ENCODE measurements around the gene TSHZ1. TPM values are rescaled to one million over a fixed set of nuclear protein-coding genes. Genes with fewer than 3 reads are reported as not detected.
A peak's percentile ranks its signal among the peaks of the same experiment; 100 is the strongest.
"Not testable (repeated sequence)": the region's sequence is repeated elsewhere in the genome, so short reads cannot be mapped to it uniquely, and the experiment has no call there.

TSHZ1 gene
- total and polyA plus RNA-seq, 3 experiments from 2014 or later: 9.0 to 18.6 (median 17.9) TPM

DNA sequence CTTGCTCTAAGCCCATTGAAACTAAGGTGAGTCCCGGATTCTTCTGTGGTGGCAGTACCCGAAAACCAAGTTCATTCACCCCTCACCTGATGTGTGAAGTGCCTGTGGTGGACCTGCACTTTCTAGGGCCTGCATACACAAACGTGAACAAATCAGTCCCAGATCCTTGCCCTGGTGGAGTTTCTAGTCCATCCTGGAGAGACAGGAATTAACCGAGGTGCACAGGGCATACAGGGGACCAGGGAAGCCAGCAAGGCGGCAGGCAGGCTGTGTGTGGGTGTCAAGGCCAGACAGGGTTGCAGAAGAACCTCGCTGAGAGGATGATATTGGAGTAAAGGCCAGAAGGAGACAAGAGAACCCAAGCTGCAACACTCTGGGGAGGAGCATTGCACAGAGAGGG is 110.8 kb downstream of the TSHZ1 start:
- peaks cover 12 to 14% (median 14%) of the 10 kb centered on the region in 5 donors for H3K9me3 Mint-ChIP-seq

DNA sequence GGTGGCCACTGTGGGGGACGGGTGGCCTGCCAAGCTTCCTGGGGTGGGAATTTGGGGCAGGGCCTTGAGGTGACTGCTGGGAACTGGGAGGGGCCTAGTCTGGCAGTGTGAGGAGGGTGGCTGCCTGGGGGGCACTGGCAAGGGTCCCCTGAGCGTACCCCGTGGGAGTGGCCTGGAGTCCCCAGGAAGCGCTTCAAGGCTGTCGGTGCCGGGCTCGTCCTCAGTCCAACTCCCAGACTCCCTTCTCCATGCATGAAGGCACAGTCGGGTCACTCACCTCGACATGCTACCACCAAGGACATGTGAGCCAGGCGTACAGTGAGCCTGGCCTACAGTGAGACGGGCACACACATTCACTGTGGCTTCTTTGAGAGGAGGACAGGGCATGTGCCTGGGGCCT is 111.6 kb downstream of the TSHZ1 start:
- Mint-ChIP-seq H3K36me3 (peaks cover 2 to 12% (median 2%) of the 10 kb centered on the region in 3 donors), H3K4me1 (no peaks in the 10 kb centered on the region), H3K27me3 (peaks cover 5 to 35% of the 10 kb centered on the region in 2 donors), H3K9me3 (peaks cover 14 to 22% (median 18%) of the 10 kb centered on the region in 5 donors), H3K4me3 (no peak overlapping the region), H3K27ac (no peak overlapping the region)
- H3K9me3 ChIP-seq (ENCODE audit: low read length): no peaks in the 10 kb centered on the region
- H3K27me3 ChIP-seq (ENCODE audit: insufficient read depth, low read length, poor library complexity, severe bottlenecking): no peaks in the 10 kb centered on the region
- ChIA-PET CTCF (no interaction called here), POLR2A (no interaction called here)
- H3K27ac ChIP-seq (ENCODE audit: low read depth, low read length): no peak overlapping the region
- H3K4me3 ChIP-seq (ENCODE audit: low read length): no peak overlapping the region
- DNase-seq: no peak
- H3K4me1 ChIP-seq (ENCODE audit: insufficient read depth, low read length): no peaks in the 10 kb centered on the region
- no peaks in the 10 kb centered on the region for H3K36me3 ChIP-seq (ENCODE audit: insufficient read depth, low read length)

More for the DNA sequence above, 110.8 kb downstream of the TSHZ1 start:
- CTCF ChIA-PET: no interaction called here
- Histone ChIP-seq H3K4me1 (ENCODE audit: insufficient read depth, low read length) (no peaks in the 10 kb centered on the region), H3K4me3 (ENCODE audit: low read length) (no peak overlapping the region), H3K36me3 (ENCODE audit: insufficient read depth, low read length) (no peaks in the 10 kb centered on the region), H3K27me3 (ENCODE audit: insufficient read depth, low read length, poor library complexity, severe bottlenecking) (no peaks in the 10 kb centered on the region), H3K27ac (ENCODE audit: low read depth, low read length) (no peak overlapping the region), H3K9me3 (ENCODE audit: low read length) (no peaks in the 10 kb centered on the region)
- Mint-ChIP-seq H3K4me1 (no peaks in the 10 kb centered on the region), H3K27me3 (peaks cover 5 to 33% of the 10 kb centered on the region in 2 donors), H3K4me3 (no peak overlapping the region), H3K36me3 (peaks cover 0 to 8% (median under 1%) of the 10 kb centered on the region in 3 donors), H3K27ac (no peak overlapping the region)
- POLR2A ChIA-PET: no interaction called here
- DNase-seq: no peak

DNA sequence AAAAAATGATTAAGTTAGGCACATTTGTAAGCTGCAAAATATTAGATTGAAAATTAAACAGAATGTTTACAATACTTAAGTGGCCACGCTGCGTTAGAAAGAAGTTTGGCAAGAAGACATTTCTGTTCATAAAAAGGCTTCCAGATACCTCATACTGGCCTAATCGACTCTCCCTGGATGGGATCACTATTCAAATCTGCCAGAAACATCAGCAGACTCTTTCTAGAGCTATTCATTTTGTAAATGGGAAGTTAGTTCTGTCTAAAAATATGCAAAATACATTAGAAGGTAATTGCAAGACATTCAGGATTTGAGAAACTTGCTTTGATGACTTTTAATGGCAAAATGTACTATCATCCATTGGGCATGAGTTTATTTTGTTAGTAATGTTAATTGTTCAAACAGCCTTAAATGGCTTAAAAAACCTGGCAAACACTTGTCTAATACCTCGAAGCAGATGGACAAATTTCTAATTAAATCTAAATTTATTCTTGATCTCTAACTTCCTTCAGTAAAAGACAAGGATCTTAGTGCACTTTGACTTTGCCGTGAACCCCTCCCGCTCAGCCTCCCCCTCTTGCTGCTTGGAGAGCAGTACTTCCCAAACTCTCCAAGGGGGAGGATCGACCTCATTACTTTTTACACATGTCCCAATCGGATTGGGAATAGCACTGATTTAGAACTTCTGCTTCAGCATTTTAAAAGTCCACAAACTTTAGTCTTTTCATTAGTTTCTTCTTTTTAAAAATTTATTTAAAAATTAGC is 113.4 kb downstream of the TSHZ1 start:
- Mint-ChIP-seq H3K36me3 (peaks cover 2 to 19% (median 2%) of the 10 kb centered on the region in 3 donors), H3K27ac (no peak overlapping the region), H3K4me3 (no peak overlapping the region), H3K9me3 (peaks cover 18 to 31% (median 23%) of the 10 kb centered on the region in 5 donors), H3K27me3 (peaks cover 5 to 24% of the 10 kb centered on the region in 2 donors), H3K4me1 (no peaks in the 10 kb centered on the region)
- ChIA-PET POLR2A (no interaction called here), CTCF (no interaction called here)
- no peaks in the 10 kb centered on the region for H3K36me3 ChIP-seq (ENCODE audit: insufficient read depth, low read length)
- no peaks in the 10 kb centered on the region for H3K9me3 ChIP-seq (ENCODE audit: low read length)
- H3K4me3 ChIP-seq (ENCODE audit: low read length): no peak overlapping the region
- no peak for DNase-seq
- no peaks in the 10 kb centered on the region for H3K4me1 ChIP-seq (ENCODE audit: insufficient read depth, low read length)
- no peak overlapping the region for H3K27ac ChIP-seq (ENCODE audit: low read depth, low read length)
- H3K27me3 ChIP-seq (ENCODE audit: insufficient read depth, low read length, poor library complexity, severe bottlenecking): no peaks in the 10 kb centered on the region

DNA sequence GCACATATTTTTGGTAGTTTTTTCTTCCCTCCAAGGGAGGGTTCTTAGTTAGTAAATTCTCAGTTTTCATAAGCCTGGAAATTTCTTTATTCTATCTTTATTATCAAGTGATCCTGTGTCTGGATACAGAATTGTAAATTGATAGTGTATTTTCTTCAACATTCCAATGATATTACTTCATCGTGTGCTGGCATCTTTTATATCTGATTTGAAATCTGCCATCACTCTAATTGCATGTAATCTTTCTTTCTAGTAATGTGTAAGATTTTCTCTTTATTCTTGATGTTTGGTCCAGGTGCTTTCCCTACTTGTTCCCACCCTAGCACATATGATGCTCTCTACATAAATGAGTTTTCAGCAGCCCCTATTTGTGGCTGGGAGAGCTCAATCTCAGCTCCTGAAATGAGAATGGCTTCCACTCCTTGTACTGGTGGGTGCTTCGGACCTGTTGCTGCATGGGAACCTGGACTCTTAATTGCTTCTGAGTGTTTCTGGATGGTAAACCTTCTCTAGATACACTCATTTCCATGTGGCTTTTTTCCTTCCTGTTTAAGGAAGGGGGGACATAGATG is 114.2 kb downstream of the TSHZ1 start:
- Mint-ChIP-seq H3K9me3 (peaks cover 18 to 31% (median 23%) of the 10 kb centered on the region in 5 donors), H3K27me3 (peaks cover 4 to 22% of the 10 kb centered on the region in 2 donors), H3K4me3 (no peak overlapping the region), H3K27ac (no peak overlapping the region), H3K36me3 (peaks cover 2 to 19% (median 2%) of the 10 kb centered on the region in 3 donors), H3K4me1 (no peaks in the 10 kb centered on the region)
- ChIA-PET CTCF (no interaction called here), POLR2A (no interaction called here)
- H3K4me3 ChIP-seq (ENCODE audit: low read length): no peak overlapping the region
- no peaks in the 10 kb centered on the region for H3K36me3 ChIP-seq (ENCODE audit: insufficient read depth, low read length)
- no peak for DNase-seq
- H3K27ac ChIP-seq (ENCODE audit: low read depth, low read length): no peak overlapping the region
- H3K9me3 ChIP-seq (ENCODE audit: low read length): no peaks in the 10 kb centered on the region
- no peaks in the 10 kb centered on the region for H3K27me3 ChIP-seq (ENCODE audit: insufficient read depth, low read length, poor library complexity, severe bottlenecking)
- no peaks in the 10 kb centered on the region for H3K4me1 ChIP-seq (ENCODE audit: insufficient read depth, low read length)

DNA sequence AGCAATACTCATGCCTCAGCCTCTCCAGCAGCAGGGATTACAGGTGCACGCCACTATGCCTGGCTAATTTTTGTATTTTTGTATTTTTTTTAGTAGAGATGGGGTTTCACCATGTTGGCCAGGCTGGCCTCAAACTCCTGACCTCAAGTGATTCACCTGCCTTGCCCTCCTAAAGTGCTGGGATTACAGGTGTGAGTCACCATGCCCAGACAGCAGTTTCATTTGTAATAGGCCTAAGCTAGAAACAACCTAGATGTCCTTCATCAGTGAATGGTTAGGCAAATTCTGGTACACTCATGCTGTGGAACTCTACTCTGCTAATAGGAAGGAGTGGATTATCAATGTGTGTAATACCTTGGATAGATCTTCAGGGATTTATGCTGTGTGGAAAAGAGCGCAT is 119.2 kb downstream of the TSHZ1 start:
- H3K27ac Mint-ChIP-seq; CTCF ChIA-PET; H3K4me3 Mint-ChIP-seq; H3K9me3 ChIP-seq (ENCODE audit: low read length); DNase-seq; H3K36me3 ChIP-seq (ENCODE audit: insufficient read depth, low read length); POLR2A ChIA-PET; H3K4me1 ChIP-seq (ENCODE audit: insufficient read depth, low read length); H3K4me3 ChIP-seq (ENCODE audit: low read length); H3K4me1 Mint-ChIP-seq; H3K27ac ChIP-seq (ENCODE audit: low read depth, low read length); H3K27me3 ChIP-seq (ENCODE audit: insufficient read depth, low read length, poor library complexity, severe bottlenecking): not testable (repeated sequence)
- peaks cover 18 to 31% (median 23%) of the 10 kb centered on the region in 5 donors for H3K9me3 Mint-ChIP-seq
- peaks cover 2 to 19% (median 3%) of the 10 kb centered on the region in 3 donors for H3K36me3 Mint-ChIP-seq
- H3K27me3 Mint-ChIP-seq: peaks cover 2 to 13% of the 10 kb centered on the region in 2 donors

DNA sequence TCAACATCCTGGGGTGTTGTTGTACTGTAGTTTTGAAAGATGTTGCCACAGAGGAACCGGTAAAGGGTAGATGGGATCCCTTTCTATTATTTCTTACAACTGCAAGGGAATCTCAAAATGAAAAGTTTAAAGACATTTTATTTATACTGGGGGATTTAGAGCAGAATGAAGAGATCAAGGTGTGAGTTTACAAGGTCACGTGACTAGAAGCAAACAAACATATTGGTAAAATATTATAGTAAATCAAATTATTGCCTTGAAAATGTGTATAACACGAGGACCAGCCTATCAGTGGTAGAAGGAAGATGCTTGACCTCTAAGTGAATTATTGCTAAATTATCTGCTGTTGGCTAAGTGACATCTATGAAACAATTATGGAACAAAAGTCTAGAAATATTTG is 119.7 kb downstream of the TSHZ1 start:
- Histone ChIP-seq H3K27me3 (ENCODE audit: insufficient read depth, low read length, poor library complexity, severe bottlenecking) (no peaks in the 10 kb centered on the region), H3K4me1 (ENCODE audit: insufficient read depth, low read length) (no peaks in the 10 kb centered on the region), H3K36me3 (ENCODE audit: insufficient read depth, low read length) (no peaks in the 10 kb centered on the region), H3K27ac (ENCODE audit: low read depth, low read length) (no peak overlapping the region), H3K9me3 (ENCODE audit: low read length) (no peaks in the 10 kb centered on the region), H3K4me3 (ENCODE audit: low read length) (no peak overlapping the region)
- Mint-ChIP-seq H3K9me3 (peaks cover 16 to 28% (median 21%) of the 10 kb centered on the region in 5 donors), H3K4me3 (no peak overlapping the region), H3K27ac (peak overlapping the region in 1 of 8 donors; percentile 18), H3K4me1 (no peaks in the 10 kb centered on the region), H3K36me3 (peaks cover 2 to 18% (median 3%) of the 10 kb centered on the region in 3 donors), H3K27me3 (peaks cover 2 to 9% of the 10 kb centered on the region in 2 donors)
- ChIA-PET POLR2A (no interaction called here), CTCF (no interaction called here)
- DNase-seq: no peak

DNA sequence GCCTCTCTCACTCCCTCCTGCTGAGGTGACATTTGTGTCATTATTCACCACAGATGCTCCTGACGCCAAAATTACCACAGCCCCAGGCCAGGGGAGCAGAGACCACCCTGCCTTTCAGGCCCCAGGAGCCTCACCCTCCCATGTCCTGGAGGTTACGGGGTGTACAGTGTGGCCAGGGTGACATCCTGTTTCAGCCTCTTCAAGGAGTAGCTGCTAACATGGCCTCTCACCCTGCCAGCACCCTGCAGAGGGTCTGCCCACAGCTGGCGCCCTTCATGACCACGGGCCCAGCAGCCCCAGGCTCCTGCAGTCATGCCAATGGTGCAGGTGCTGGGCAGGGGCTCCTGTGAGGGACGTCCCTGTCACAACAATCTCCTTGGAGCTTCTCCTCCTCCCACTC is 124.3 kb downstream of the TSHZ1 start:
- Histone ChIP-seq H3K9me3 (ENCODE audit: low read length) (no peaks in the 10 kb centered on the region), H3K27me3 (ENCODE audit: insufficient read depth, low read length, poor library complexity, severe bottlenecking) (no peaks in the 10 kb centered on the region), H3K4me1 (ENCODE audit: insufficient read depth, low read length) (no peaks in the 10 kb centered on the region), H3K27ac (ENCODE audit: low read depth, low read length) (no peak overlapping the region), H3K36me3 (ENCODE audit: insufficient read depth, low read length) (no peaks in the 10 kb centered on the region), H3K4me3 (ENCODE audit: low read length) (no peak overlapping the region)
- no peak for DNase-seq
- ChIA-PET CTCF (no interaction called here), POLR2A (no interaction called here)
- H3K4me3 Mint-ChIP-seq: no peak overlapping the region
- H3K4me1 Mint-ChIP-seq: no peaks in the 10 kb centered on the region
- H3K27me3 Mint-ChIP-seq: peaks cover 0 to 4% of the 10 kb centered on the region in 2 donors
- no peaks in the 10 kb centered on the region for H3K9me3 Mint-ChIP-seq
- H3K27ac Mint-ChIP-seq: no peak overlapping the region
- H3K36me3 Mint-ChIP-seq: peaks cover 0 to 1% (median 0%) of the 10 kb centered on the region in 3 donors

DNA sequence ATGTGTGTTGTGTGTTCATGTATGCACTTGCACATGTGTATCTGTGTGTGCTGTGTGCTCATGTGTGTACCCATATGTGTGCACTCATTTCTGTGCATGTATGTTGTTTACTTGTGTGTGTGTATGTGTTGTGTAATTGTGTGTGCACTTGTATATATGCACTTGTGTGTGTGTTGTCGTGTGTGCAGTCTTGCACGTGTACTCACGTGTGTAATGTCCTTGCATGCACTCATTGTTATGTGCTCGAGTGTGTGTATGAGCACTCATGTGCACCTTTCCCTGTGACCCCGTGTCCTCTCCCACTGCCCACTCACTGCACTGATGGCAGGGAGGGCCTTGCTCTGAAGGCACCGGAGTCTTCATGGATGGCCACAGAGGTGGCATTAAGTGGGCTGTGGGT is 124.9 kb downstream of the TSHZ1 start:
- H3K27me3 Mint-ChIP-seq: peaks cover 0 to 5% of the 10 kb centered on the region in 2 donors
- Histone ChIP-seq H3K9me3 (ENCODE audit: low read length) (no peaks in the 10 kb centered on the region), H3K27ac (ENCODE audit: low read depth, low read length) (no peak overlapping the region), H3K4me1 (ENCODE audit: insufficient read depth, low read length) (no peaks in the 10 kb centered on the region), H3K27me3 (ENCODE audit: insufficient read depth, low read length, poor library complexity, severe bottlenecking) (no peaks in the 10 kb centered on the region), H3K4me3 (ENCODE audit: low read length) (no peak overlapping the region), H3K36me3 (ENCODE audit: insufficient read depth, low read length) (no peaks in the 10 kb centered on the region)
- H3K36me3 Mint-ChIP-seq: peaks cover 0 to 1% (median 0%) of the 10 kb centered on the region in 3 donors
- no peak overlapping the region for H3K4me3 Mint-ChIP-seq
- H3K4me1 Mint-ChIP-seq: no peaks in the 10 kb centered on the region
- POLR2A ChIA-PET: no interaction called here
- no peak overlapping the region for H3K27ac Mint-ChIP-seq
- DNase-seq: no peak
- CTCF ChIA-PET: no interaction called here
- H3K9me3 Mint-ChIP-seq: no peaks in the 10 kb centered on the region

Data from CD8-positive, alpha-beta memory T cell (primary cell).